C4-2B (cell line): Measurements from ENCODE around the gene ZNF414.

Source experiments
- CTCF ChIP-seq: fragments of 450-650 bp; conservative IDR thresholded peaks from 2 replicates; pipeline ENCODE4 v1.5.1; 2017; ENCODE audit warnings: mild to moderate bottlenecking
- ZFX ChIP-seq: fragments of 450-650 bp; IDR thresholded peaks from 2 replicates; pipeline ENCODE4 v1.6.1; 2017

DNA sequence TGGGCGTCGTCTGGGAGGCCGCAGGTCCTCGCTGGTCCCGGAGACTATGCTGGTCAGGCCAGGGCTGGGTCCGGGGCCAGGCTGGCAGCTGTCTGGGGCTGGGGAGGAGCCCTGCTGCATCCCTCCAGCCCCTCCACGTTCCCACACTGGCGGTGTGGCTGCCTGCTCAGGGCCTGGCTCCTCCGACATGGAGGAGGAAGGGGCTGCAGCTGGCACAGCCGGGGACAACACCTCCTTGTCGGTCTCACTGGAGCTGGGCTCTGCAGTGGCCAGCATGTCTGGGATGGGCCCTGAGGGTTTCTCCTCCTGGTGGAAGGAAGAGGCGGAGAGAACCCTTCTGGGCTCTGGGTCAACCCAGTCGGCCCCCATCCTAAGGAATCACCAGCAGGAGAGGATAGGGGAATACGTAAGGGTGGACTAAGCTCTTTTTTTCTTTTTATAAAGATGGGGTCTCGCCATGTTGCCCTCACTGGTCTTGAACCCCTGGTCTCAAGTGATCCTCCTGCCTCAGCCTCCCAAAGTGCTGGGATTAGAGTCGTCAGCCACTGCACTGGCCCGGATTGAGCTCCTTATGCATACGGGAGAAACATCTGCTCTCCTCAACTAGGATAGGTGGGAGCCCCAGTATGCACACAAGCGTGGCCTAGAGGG lies 806 bp downstream of the ZNF414 start:
- TF ChIP-seq CTCF (no peak), ZFX (no peak)
